Keratinocyte (primary cell): ENCODE data around the gene TREH. TPM values are rescaled to one million over a fixed set of nuclear protein-coding genes. Genes with fewer than 3 reads are reported as not detected.

ENCODE experiments used
- DNase-seq: peaks from one replicate; pipeline ENCODE4 v3.0.0-alpha.2; 2011; ENCODE audit warnings: low read depth, missing footprints, low spot score
- FAIRE-seq: peaks from 2 replicates; lab custom pipeline; 2011; peaks lifted over from hg19 to GRCh38; lab: Jason Lieb, UNC
- H2AFZ ChIP-seq: 2 replicates; pipeline ENCODE4 v1.6.0; 2012; ENCODE audit warnings: low read length, control low read depth, inconsistent platforms; ENCODE audit not compliant: control insufficient read depth
- H3K27ac ChIP-seq: 2 replicates; pipeline ENCODE4 v1.5.1; 2011; ENCODE audit warnings: low read length; ENCODE audit not compliant: control insufficient read depth, insufficient read depth
- H3K27me3 ChIP-seq: 3 replicates; pipeline ENCODE4 v1.6.0; 2011; ENCODE audit warnings: low read length; ENCODE audit not compliant: control insufficient read depth, insufficient read depth; ENCODE audit errors: extremely low read depth
- H3K36me3 ChIP-seq, 2 experiments: 2 replicates in 1 of 2; 3 replicates in 1 of 2; pipeline ENCODE4 v1.5.1; 2011; ENCODE audit warnings: low read length in 2 of 2, mild to moderate bottlenecking in 1 of 2; ENCODE audit not compliant: control insufficient read depth in 2 of 2, insufficient read depth in 2 of 2; ENCODE audit errors: extremely low read depth in 1 of 2
- H3K4me1 ChIP-seq: 3 replicates; pipeline ENCODE4 v1.5.1; 2011; ENCODE audit warnings: low read length; ENCODE audit not compliant: control insufficient read depth, insufficient read depth; ENCODE audit errors: extremely low read depth
- H3K4me2 ChIP-seq: 3 replicates; pipeline ENCODE4 v1.6.0; 2011; ENCODE audit warnings: low read depth, low read length; ENCODE audit not compliant: control insufficient read depth, insufficient read depth; ENCODE audit errors: extremely low read depth
- H3K4me3 ChIP-seq, 3 experiments: fragments of 200-600 bp in 1 of 3; sonication (generic) in 1 of 3; 2 replicates in 2 of 3; 3 replicates in 1 of 3; pipeline ENCODE4 v1.5.1; 2011 to 2016; ENCODE audit warnings: low read length in 3 of 3, mild to moderate bottlenecking in 3 of 3, control low read depth in 2 of 3, inconsistent platforms in 1 of 3, low read depth in 1 of 3, mixed read lengths in 1 of 3, mixed run types in 1 of 3, moderate library complexity in 1 of 3; ENCODE audit not compliant: control insufficient read depth in 2 of 3, insufficient read depth in 2 of 3; ENCODE audit errors: extremely low read depth in 1 of 3
- H3K79me2 ChIP-seq: 2 replicates; pipeline ENCODE4 v1.6.0; 2012; ENCODE audit warnings: low read length; ENCODE audit not compliant: control insufficient read depth, insufficient read depth
- H3K9ac ChIP-seq: 3 replicates; pipeline ENCODE4 v1.6.0; 2011; ENCODE audit warnings: low read length; ENCODE audit not compliant: control insufficient read depth, insufficient read depth; ENCODE audit errors: extremely low read depth
- H3K9me1 ChIP-seq: 3 replicates; pipeline ENCODE4 v1.6.0; 2011; ENCODE audit warnings: low read length; ENCODE audit not compliant: control insufficient read depth, insufficient read depth; ENCODE audit errors: extremely low read depth
- H3K9me3 ChIP-seq: 2 replicates; pipeline ENCODE4 v1.5.1; 2012; ENCODE audit warnings: low read depth, low read length; ENCODE audit not compliant: control insufficient read depth
- H4K20me1 ChIP-seq: 3 replicates; pipeline ENCODE4 v1.6.0; 2011; ENCODE audit warnings: low read length; ENCODE audit not compliant: control insufficient read depth, insufficient read depth; ENCODE audit errors: extremely low read depth
- EZH2 ChIP-seq: IDR thresholded peaks from one replicate; pipeline ENCODE4 v1.6.1; 2012; ENCODE audit warnings: inconsistent platforms, mild to moderate bottlenecking, low read length, moderate library complexity
- dilution Hi-C: fragments of 300-500 bp; cut with MboI; formaldehyde crosslinking; loops from one replicate; pipeline ENCODE4 v1.7.0; 2020; ENCODE audit warnings: low sequenced_read_pairs; ENCODE audit not compliant: extremely low pct_ligation_motif_present
- polyA plus RNA-seq, 5 experiments: library from polyadenylated mRNA; depleted of rRNA in 3 of 5; stranded (reverse) in 3 of 5; stranded (forward) in 1 of 5; unstranded in 1 of 5; fragments of >200 nt; gene quantifications; 1 replicate in 1 of 5; 2 replicates in 3 of 5; 3 replicates in 1 of 5; pipeline versions ENCODE4 v1.2.1 to v1.2.3, GENCODE V29; 2011 to 2012; ENCODE audit warnings: missing spikeins in 2 of 5, low read depth in 1 of 5, low replicate concordance in 1 of 5
- TF ChIP-seq, protein P1 (sequence below), 3 experiments: IDR thresholded peaks in 1 of 3; conservative IDR thresholded peaks in 1 of 3; optimal IDR thresholded peaks in 1 of 3; 2 replicates in 2 of 3; 3 replicates in 1 of 3; pipeline versions ENCODE3 to v1.5.1; 2011; ENCODE audit warnings: low read length in 3 of 3, mild to moderate bottlenecking in 3 of 3, moderate library complexity in 2 of 3, control low read depth in 1 of 3, inconsistent platforms in 1 of 3; ENCODE audit not compliant: insufficient read depth in 2 of 3; ENCODE audit errors: extremely low read depth in 1 of 3

TREH gene
- polyA plus RNA-seq, 1 donor (not counting 4 experiments of a cell fraction or from before 2014, with no cell fraction given), result not detected

DNA sequence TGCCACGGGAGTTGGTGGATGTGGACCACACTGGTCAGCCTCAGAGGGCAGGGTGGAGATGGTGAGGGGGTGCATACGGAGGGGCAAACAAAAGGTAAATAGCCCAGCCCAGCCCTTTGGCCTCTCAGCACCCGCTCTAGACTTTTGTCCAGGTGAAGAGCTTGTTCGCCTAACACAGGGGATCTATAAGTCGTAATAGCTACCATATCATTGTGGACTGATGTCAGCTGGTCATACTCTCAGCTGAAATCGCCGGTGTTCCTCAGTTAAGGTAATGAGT lies 27.0 kb upstream of the TREH start:
- Histone ChIP-seq H3K9me1 (no peaks in the 10 kb centered on the region), H3K27me3 (no peaks in the 10 kb centered on the region), H3K9ac (no peak overlapping the region), H3K4me1 (peaks cover 3% of the 10 kb centered on the region), H3K27ac (no peak overlapping the region), H2AFZ (no peak overlapping the region), H3K4me2 (no peak overlapping the region), H3K4me3 (no peak overlapping the region), H3K36me3 (no peaks in the 10 kb centered on the region), H3K79me2 (no peaks in the 10 kb centered on the region), H4K20me1 (no peaks in the 10 kb centered on the region), H3K9me3 (no peaks in the 10 kb centered on the region)
- FAIRE-seq (no peak), DNase-seq (no peak)
- no peak for TF ChIP-seq EZH2
- TF ChIP-seq, protein P1, sequence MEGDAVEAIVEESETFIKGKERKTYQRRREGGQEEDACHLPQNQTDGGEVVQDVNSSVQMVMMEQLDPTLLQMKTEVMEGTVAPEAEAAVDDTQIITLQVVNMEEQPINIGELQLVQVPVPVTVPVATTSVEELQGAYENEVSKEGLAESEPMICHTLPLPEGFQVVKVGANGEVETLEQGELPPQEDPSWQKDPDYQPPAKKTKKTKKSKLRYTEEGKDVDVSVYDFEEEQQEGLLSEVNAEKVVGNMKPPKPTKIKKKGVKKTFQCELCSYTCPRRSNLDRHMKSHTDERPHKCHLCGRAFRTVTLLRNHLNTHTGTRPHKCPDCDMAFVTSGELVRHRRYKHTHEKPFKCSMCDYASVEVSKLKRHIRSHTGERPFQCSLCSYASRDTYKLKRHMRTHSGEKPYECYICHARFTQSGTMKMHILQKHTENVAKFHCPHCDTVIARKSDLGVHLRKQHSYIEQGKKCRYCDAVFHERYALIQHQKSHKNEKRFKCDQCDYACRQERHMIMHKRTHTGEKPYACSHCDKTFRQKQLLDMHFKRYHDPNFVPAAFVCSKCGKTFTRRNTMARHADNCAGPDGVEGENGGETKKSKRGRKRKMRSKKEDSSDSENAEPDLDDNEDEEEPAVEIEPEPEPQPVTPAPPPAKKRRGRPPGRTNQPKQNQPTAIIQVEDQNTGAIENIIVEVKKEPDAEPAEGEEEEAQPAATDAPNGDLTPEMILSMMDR (optimal IDR thresholded peaks at IDR 0.05 in 1 of 3, IDR thresholded peaks at IDR 0.05 in 1 of 3, conservative IDR thresholded peaks at IDR 0.05 in 1 of 3; ENCODE audit: extremely low read depth in 1 of 3, insufficient read depth in 2 of 3, low read length in 3 of 3), result no peak
- dilution Hi-C loops, result no loop called here

DNA sequence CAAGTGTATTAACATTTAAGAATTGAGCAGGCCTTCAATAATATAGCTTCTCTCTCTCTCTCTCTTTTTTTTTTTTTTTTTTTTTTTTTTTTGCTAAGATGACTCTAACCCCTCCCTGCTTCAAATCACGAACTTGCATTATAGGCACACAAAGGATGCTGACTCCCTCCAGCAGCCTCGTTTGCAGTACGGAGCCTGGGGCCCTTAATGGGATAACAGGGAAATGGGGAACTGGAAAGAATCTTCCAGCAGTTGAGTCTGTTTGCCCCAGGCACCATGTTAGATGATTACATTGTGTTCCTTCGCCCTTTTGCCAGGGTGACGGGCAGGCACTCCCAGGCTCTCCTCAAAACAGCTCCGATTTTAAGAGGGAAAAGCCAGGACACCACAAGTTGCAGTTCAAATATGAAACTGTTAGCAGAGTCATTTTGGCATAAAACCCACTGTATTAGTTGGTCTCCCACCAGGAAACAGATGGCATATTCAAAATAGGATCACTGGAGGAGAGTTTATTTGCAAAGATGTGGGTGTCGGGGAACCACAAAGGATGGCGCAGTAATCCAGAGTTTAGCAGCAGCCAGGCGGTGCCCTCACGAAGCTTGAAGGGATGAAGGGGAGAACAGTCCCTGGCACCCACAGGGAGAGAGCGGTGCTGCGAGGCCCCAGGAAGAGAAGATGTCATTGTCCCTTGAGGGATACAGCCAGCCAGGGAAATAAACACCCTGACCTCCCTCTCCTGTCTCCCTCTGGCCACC lies 26.5 kb upstream of the TREH start:
- dilution Hi-C loops, result no loop called here

More for the DNA sequence above, 26.5 kb upstream of the TREH start:
- no peaks in the 10 kb centered on the region for H3K36me3 ChIP-seq
- H3K9me3 ChIP-seq, result no peaks in the 10 kb centered on the region
- no peaks in the 10 kb centered on the region for H3K79me2 ChIP-seq
- no peak for FAIRE-seq
- DNase-seq, result no peak
- TF ChIP-seq EZH2, result no peak
- TF ChIP-seq, protein P1 (optimal IDR thresholded peaks at IDR 0.05 in 1 of 3, IDR thresholded peaks at IDR 0.05 in 1 of 3, conservative IDR thresholded peaks at IDR 0.05 in 1 of 3; ENCODE audit: extremely low read depth in 1 of 3, insufficient read depth in 2 of 3, low read length in 3 of 3), result no peak
- no peaks in the 10 kb centered on the region for H3K27me3 ChIP-seq
- H3K9me1 ChIP-seq, result no peaks in the 10 kb centered on the region
- H3K9ac ChIP-seq, result no peak overlapping the region
- H3K27ac ChIP-seq, result no peak overlapping the region
- no peak overlapping the region for H2AFZ ChIP-seq
- H3K4me3 ChIP-seq, result no peak overlapping the region
- H3K4me2 ChIP-seq, result no peak overlapping the region
- peaks cover 3% of the 10 kb centered on the region for H3K4me1 ChIP-seq
- H4K20me1 ChIP-seq, result no peaks in the 10 kb centered on the region
